ENCODE measurements around the gene SCN2A. TPM values are rescaled to one million over a fixed set of nuclear protein-coding genes. Genes with fewer than 3 reads are reported as not detected.

SCN2A gene
- total RNA-seq, 1 experiment from 2014 or later: not detected

DNA sequence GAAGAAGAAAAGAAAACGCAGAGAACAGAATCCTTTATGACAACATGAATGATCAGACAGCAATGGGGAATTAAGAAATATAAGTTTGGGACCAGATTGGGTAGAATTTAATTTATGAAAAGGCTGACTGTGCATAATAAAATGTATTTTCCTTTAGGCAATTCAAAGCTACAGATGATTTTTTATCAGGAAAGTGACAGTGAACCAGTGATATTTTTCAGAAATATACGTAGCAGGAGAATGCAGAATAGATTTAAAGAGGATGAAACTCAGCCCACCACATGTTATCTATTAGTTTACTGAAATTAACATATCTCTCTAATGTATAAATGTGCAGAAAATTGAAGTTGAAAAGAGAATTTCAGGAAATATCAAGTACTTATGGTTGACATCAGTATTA is 110.0 kb downstream of the SCN2A start:
- intact Hi-C loops (cut with micrococcal nuclease; ENCODE audit: unreplicated experiment): no loop called here
- no peak overlapping the region for H3K4me3 Mint-ChIP-seq (ENCODE audit: unreplicated experiment)
- no peaks in the 10 kb centered on the region for H3K9me3 ChIP-seq
- no peak for DNase-seq
- H3K27me3 ChIP-seq (replicated peaks; ENCODE audit: control insufficient read depth, insufficient read depth, low read length): no peaks in the 10 kb centered on the region
- ChIA-PET CTCF (no interaction called here), POLR2A (no interaction called here)
- H3K27ac Mint-ChIP-seq (ENCODE audit: unreplicated experiment): no peak overlapping the region
- H3K4me1 ChIP-seq: no peaks in the 10 kb centered on the region
- H3K36me3 ChIP-seq (ENCODE audit: control insufficient read depth, insufficient read depth, low read length): no peaks in the 10 kb centered on the region
- no TSS peak for BruUV-seq (replicated peaks)
- no peak overlapping the region for H3K4me3 ChIP-seq (ENCODE audit: low read depth, low read length)
- H3K36me3 Mint-ChIP-seq (ENCODE audit: insufficient read depth, unreplicated experiment): no peaks in the 10 kb centered on the region
- no peaks in the 10 kb centered on the region for H3K9me3 Mint-ChIP-seq (ENCODE audit: unreplicated experiment)
- TF ChIP-seq, protein P1, sequence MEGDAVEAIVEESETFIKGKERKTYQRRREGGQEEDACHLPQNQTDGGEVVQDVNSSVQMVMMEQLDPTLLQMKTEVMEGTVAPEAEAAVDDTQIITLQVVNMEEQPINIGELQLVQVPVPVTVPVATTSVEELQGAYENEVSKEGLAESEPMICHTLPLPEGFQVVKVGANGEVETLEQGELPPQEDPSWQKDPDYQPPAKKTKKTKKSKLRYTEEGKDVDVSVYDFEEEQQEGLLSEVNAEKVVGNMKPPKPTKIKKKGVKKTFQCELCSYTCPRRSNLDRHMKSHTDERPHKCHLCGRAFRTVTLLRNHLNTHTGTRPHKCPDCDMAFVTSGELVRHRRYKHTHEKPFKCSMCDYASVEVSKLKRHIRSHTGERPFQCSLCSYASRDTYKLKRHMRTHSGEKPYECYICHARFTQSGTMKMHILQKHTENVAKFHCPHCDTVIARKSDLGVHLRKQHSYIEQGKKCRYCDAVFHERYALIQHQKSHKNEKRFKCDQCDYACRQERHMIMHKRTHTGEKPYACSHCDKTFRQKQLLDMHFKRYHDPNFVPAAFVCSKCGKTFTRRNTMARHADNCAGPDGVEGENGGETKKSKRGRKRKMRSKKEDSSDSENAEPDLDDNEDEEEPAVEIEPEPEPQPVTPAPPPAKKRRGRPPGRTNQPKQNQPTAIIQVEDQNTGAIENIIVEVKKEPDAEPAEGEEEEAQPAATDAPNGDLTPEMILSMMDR (IDR thresholded peaks at IDR 0.05; ENCODE audit: insufficient read depth in 1 of 2, low read depth in 1 of 2, low read length in 1 of 2, severe bottlenecking in 1 of 2, unreplicated experiment in 1 of 2): no peak
- H3K4me1 Mint-ChIP-seq (ENCODE audit: low read depth, unreplicated experiment): no peaks in the 10 kb centered on the region
- H3K27me3 Mint-ChIP-seq (ENCODE audit: insufficient read depth, unreplicated experiment): peaks cover 3% of the 10 kb centered on the region

DNA sequence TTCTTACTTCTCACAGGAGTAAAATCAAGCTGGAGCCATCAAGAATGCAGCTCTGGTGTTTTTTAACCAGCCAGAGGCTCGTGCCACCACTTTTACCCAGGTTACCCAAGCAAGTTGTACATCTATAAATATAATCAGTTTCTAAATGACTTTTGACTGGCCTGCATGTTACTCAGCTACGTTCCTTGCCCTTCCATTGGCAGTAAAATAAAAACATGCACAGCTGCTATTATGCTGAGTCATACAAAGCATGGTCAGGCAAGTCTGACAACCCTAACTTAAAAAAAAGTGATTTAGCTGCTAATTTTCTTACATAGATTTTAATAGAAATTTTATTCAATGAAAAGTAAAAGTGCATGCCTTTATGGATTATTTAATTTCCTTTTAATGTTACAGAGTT is 118.5 kb downstream of the SCN2A start:
- Mint-ChIP-seq H3K4me1 (ENCODE audit: low read depth, unreplicated experiment) (no peaks in the 10 kb centered on the region), H3K9me3 (ENCODE audit: unreplicated experiment) (no peaks in the 10 kb centered on the region), H3K4me3 (ENCODE audit: unreplicated experiment) (no peak overlapping the region), H3K27ac (ENCODE audit: unreplicated experiment) (no peak overlapping the region), H3K36me3 (ENCODE audit: insufficient read depth, unreplicated experiment) (no peaks in the 10 kb centered on the region), H3K27me3 (ENCODE audit: insufficient read depth, unreplicated experiment) (no peaks in the 10 kb centered on the region)
- TF ChIP-seq, protein P1 (IDR thresholded peaks at IDR 0.05; ENCODE audit: insufficient read depth in 1 of 2, low read depth in 1 of 2, low read length in 1 of 2, severe bottlenecking in 1 of 2, unreplicated experiment in 1 of 2): no peak
- H3K4me3 ChIP-seq (ENCODE audit: low read depth, low read length): no peak overlapping the region
- intact Hi-C loops (cut with micrococcal nuclease; ENCODE audit: unreplicated experiment): no loop called here
- no peaks in the 10 kb centered on the region for H3K36me3 ChIP-seq (ENCODE audit: control insufficient read depth, insufficient read depth, low read length)
- H3K9me3 ChIP-seq: no peaks in the 10 kb centered on the region
- H3K4me1 ChIP-seq: no peaks in the 10 kb centered on the region
- H3K27me3 ChIP-seq (replicated peaks; ENCODE audit: control insufficient read depth, insufficient read depth, low read length): no peaks in the 10 kb centered on the region
- POLR2A ChIA-PET: no interaction called here
- no peak for DNase-seq
- CTCF ChIA-PET: no interaction called here
- BruUV-seq (replicated peaks): no TSS peak

DNA sequence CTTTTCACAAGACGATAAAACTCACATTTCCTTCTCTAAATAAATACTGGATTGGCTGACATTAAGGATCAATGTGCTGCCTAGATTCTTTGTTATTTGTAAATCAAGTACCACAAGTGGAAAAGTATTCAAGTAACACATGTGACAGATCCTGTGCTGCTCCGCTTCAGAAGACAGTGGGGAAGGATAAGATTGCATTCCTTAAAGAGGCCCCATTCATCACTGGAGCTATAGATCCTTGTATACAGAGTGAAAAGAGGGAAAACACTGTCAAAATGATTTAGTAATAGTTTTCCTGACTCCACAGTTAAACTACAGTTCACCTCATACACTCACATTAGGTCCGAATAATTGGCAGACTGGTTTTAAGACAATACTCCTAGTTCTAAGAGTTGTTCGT is 122.3 kb downstream of the SCN2A start:
- POLR2A ChIA-PET: no interaction called here
- H3K9me3 ChIP-seq: no peaks in the 10 kb centered on the region
- H3K4me3 ChIP-seq (ENCODE audit: low read depth, low read length): no peak overlapping the region
- H3K27me3 Mint-ChIP-seq (ENCODE audit: insufficient read depth, unreplicated experiment): no peaks in the 10 kb centered on the region
- no peak overlapping the region for H3K4me3 Mint-ChIP-seq (ENCODE audit: unreplicated experiment)
- H3K9me3 Mint-ChIP-seq (ENCODE audit: unreplicated experiment): no peaks in the 10 kb centered on the region
- CTCF ChIA-PET: no interaction called here
- DNase-seq: no peak
- no peaks in the 10 kb centered on the region for H3K4me1 Mint-ChIP-seq (ENCODE audit: low read depth, unreplicated experiment)
- no peaks in the 10 kb centered on the region for H3K36me3 ChIP-seq (ENCODE audit: control insufficient read depth, insufficient read depth, low read length)
- no peak overlapping the region for H3K27ac Mint-ChIP-seq (ENCODE audit: unreplicated experiment)
- TF ChIP-seq, protein P1 (IDR thresholded peaks at IDR 0.05; ENCODE audit: insufficient read depth in 1 of 2, low read depth in 1 of 2, low read length in 1 of 2, severe bottlenecking in 1 of 2, unreplicated experiment in 1 of 2): no peak
- H3K36me3 Mint-ChIP-seq (ENCODE audit: insufficient read depth, unreplicated experiment): no peaks in the 10 kb centered on the region
- H3K4me1 ChIP-seq: no peaks in the 10 kb centered on the region
- H3K27me3 ChIP-seq (replicated peaks; ENCODE audit: control insufficient read depth, insufficient read depth, low read length): no peaks in the 10 kb centered on the region
- intact Hi-C loops (cut with micrococcal nuclease; ENCODE audit: unreplicated experiment): no loop called here
- BruUV-seq (replicated peaks): no TSS peak

Measured in Caco-2 (cell line).